DMS114 treated with DMSO at 0.1 percent for 48 hours (cell line): ENCODE results near the gene ELAPOR2.
A peak's percentile ranks its signal among the peaks of the same experiment; 100 is the strongest.
"Not testable (repeated sequence)": the region's sequence is repeated elsewhere in the genome, so short reads cannot be mapped to it uniquely, and the experiment has no call there.

Experiments
- DNase-seq: peaks from one replicate; lab custom pipeline; 2025; ENCODE audit not compliant: unreplicated experiment; lab: John Stamatoyannopoulos, UW

The ELAPOR2 gene

DNA sequence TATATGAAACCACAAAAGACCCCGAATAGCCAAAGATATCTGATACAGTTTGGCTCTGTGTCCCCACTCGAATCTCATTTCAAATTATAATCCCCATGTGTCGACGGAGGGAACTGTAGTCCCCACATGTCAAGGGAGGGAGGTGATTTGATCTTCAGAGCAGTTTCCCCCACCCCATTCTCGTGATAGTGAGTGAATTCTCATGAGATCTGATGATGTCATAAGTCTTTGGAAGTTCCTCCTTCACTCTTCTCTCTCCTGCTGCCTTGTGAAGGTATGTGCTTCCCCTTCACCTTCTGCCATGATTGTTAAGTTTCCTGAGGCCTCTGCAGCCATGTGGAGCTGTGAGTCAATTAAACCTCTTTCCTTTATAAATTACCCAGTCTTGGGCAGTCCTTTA, 13.0 kb downstream of the ELAPOR2 start:
- DNase-seq = no peak

DNA sequence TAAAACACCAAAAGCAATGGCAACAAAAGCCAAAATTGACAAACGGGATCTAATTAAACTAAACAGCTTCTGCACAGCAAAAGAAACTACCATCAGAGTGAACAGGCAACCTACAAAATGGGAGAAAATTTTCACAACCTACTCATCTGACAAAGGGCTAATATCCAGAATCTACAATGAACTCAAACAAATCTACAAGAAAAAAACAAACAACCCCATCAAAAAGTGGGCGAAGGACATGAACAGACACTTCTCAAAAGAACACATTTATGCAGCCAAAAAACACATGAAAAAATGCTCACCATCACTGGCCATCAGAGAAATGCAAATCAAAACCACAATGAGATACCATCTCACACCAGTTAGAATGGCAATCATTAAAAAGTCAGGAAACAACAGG, 14.7 kb downstream of the ELAPOR2 start:
- not testable (repeated sequence) for DNase-seq

DNA sequence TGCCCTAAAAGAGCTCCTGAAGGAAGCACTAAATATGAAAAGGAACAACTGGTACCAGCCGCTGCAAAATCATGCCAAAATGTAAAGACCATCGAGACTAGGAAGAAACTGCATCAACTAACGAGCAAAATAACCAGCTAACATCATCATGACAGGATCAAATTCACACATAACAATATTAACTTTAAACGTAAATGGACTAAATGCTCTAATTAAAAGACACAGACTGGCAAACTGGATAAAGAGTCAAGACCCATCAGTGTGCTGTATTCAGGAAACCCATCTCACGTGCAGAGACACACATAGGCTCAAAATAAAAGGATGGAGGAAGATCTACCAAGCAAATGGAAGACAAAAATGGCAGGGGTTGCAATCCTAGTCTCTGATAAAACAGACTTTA, 17.9 kb downstream of the ELAPOR2 start:
- DNase-seq = not testable (repeated sequence)

DNA sequence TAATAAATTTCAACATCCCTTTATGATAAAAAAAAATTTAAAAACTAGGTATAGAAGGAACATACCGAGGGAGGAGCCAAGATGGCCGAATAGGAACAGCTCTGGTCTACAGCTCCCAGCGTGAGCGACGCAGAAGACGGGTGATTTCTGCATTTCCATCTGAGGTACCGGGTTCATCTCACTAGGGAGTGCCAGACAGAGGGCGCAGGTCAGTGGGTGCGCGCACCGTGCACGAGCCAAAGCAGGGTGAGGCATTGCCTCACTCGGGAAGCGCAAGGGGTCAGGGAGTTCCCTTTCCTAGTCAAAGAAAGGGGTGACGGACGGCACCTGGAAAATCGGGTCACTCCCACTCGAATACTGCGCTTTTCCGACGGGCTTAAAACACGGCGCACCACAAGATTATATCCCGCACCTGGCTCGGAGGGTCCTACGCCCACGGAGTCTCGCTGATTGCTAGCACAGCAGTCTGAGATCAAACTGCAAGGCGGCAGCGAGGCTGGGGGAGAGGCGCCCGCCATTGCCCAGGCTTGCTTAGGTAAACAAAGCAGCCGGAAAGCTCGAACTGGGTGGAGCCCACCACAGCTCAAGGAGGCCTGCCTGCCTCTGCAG, 19.7 kb downstream of the ELAPOR2 start:
- not testable (repeated sequence) for DNase-seq

DNA sequence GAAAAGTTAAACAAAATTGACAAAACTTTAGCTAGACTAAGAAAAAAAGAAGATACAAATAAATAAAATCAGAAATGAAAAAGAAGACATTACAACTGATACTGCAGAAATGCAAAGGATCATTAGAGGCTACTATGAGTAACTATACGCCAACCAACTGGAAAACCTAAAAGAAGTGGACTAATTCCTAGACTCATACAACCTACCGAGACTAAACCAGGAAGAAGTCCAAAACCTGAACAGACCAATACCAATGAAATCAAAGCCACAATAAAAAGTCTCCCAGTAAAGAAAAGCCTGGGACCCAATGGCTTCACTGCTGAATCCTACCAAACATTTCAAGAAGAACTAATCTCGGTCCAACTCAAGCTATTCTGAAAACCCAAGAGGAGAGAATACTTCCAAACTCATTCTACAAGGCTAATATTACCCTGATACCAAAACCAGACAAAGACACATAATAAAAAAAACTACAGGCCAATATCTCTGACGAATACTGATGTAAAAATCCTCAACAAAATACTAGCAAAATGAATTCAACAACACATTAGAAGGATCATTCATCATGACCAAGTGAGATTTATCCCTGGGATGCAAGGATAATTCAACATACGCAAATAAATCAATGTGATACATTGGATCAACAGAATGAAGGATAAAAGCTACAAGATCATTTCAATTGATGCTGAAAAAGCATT, 20.3 kb downstream of the ELAPOR2 start:
- DNase-seq = peak; percentile 41

DNA sequence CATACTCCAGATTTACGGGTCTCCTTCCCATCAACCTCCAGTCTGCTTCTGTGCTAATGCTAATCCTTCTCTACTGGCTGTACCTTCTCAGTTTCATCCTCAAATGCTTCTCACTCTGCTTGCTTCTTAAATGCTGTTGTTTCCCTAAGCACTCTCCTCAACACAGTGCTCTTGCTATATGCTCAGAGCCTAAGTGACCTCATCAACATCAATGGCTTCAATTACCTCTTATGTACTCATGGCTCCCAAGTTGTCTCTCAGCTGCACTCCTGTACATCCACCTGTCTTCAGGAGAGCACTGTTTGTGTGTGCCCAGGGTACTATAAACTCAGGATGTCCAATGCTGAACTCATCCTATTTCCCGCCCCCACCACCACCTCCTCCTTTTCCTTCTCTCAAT, 22.5 kb downstream of the ELAPOR2 start:
- no peak for DNase-seq

DNA sequence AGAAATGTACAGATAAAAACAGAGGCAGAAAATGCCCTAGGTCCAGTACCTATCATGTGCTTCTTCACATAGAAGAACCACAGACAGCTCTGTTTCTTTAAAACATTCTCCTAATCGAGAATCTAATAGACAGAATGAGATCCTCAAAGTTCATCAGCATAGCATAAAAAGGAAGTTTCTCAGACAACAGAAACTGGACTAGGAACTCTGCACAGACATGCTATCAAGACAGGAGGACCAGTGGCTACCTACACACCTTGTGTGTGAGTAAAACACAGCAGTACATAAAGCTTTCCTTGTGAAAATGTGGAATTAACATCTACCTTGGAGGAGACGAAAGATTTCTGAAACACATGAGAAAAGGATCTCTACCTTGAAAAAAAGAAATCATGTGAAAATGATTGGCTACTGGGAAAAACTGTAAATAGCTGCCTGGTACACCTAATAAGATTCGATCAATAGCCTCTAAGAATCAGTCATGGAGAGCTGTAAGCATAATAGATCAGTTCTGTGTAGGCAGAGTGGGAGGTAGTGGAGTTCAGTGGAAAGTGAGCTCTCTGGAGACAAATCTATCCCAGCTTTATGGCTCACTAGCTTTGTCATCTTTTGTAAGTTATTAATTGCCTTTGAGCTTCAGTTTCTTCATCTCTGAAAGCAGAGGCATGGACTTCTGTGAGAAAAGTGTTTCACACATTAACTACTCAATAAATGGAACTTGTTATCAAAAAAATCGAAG, 26.7 kb downstream of the ELAPOR2 start:
- no peak for DNase-seq

DNA sequence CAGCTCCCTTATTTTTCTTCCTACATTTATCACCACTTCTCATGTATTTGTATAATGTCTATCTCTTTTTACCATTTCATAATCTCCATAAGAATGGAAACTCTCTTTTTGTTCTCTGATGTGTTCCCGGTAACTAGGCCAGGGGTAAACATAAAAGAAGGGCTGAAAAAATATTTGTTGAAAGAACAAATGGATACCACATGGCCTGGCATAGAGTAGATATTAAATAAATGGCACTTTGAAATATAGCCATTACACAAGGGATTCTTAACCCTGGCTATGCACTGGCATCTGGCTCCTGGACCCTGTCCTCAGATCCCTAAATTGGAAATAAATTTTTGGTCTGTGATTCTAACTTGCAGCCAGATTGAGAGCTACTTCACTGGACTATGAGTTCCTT, 30.4 kb downstream of the ELAPOR2 start:
- no peak for DNase-seq

DNA sequence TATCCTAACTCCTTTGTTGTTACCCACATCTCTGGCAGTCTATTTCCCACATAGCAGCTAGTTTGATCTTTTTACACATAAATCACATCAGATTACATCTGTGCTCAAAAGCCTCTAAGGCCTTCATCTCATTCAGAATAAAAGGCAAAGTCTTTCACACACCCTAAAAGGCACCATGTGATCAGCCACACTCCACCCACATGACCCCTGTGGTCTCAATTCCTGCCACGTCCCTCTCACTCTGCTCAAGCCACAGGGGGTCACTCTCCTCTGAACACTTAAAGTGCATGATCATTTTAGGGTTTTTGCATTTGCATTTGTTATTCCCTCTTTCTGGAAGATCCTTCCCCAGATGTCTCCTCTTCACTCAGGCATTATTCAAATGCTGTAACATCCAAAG, 30.8 kb downstream of the ELAPOR2 start:
- no peak for DNase-seq

DNA sequence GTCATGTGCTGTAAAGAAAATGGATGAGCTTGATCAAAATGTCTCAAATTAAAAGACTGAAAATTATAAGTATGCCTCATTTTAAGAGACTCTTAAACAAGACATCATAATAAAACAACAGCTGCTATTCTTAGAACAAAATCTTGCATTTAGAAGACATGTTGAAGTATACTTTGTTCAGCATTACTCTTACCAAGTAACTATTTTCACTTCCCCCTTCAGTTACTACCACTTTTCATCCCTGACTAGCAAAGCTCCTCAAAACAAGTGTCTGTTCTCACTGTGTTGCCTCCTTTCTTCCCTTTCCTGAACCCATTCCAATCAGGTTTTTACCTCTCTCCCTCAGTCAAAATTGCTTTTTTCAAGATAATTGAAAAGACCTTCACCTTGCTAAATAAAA, 31.6 kb downstream of the ELAPOR2 start:
- DNase-seq = no peak

DNA sequence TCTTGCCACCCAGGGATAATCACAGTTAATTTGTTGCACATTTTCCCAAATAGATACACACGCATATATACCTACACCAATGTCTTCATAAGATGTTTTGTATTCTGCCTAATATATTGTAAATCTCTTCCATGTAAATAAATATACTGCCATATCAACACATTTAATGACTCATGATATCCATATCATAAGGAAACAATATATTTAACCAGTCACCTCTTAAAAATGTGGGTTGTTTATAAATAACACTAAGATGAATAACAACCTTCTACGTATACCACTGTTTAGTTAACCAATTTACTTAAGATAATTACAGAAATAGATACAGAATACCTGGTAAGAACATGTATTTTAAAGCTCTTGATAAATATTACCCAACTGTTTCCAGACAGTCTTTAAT, 38.2 kb downstream of the ELAPOR2 start:
- DNase-seq = no peak

DNA sequence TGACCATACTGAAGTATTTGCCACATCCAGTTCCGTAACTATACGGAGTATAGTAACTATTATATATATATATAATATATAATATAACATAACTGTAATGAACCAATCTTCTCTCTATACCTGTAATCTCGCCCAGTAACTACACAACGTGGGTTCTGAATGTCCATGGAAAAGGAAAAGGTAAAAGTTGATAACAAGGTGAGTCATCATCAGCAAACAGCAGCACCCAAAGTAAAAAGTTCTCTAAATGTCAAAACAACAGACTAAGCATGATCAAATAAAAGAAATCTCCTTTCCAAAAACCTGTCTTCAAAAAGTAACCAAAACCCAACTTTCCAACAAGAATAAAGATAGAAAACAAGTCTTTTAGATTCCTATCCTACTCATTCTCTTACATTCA, 42.8 kb downstream of the ELAPOR2 start:
- DNase-seq = no peak

DNA sequence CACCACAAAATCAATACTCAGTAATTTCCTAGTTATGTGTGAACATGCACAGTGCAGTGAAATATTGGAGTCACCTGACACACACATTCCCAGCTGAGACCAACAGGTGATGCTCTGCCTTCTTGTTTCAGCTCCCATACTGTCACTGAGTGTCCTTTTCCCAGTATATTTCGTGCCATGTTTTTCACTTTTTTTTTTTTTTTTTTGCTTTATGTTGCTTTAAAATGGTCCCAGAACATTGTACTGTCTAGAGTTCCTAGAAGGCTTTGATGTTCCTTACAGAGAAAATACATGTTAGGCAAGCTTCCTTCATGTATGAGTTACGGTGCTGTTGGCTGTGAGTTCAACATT, 45.6 kb downstream of the ELAPOR2 start:
- DNase-seq = no peak

DNA sequence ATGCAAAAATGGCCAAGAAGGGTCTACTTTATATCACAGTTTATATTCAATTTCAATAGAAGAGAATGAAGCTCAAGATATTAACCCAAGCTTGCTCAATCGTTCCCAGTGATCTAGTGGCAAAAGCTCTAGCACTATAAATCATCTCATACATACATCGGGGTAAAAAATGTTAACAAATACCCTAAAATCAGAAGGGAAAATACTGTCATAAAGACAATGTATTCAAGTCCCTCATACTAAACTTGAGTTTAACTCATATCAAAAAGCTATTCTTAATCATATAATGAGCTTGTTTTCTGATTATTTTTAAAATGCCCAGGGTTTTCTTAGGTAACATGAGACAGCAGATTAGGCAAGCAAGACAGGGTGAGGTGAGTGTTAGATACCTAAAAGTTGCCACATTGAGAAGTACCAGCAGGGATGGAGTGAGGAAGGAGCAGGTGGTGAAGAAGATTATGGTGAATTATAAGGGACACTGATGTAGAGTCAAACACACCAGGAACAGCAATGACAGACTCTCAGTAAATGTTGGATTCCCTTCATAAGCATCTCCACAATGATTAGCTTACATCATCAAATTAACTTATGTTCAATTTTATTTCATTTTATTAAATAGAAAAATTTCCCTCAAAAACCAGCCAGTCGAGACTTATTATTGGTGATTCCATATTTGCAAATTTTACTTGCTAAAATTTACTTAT, 46.2 kb downstream of the ELAPOR2 start:
- DNase-seq = no peak
